Duodenal mucosa (tissue), 2 donors: ENCODE data around the gene MIGA2.

Experiments used
- H3K27ac ChIP-seq: one replicate; pipeline ENCODE4 v1.7.0; 2013; ENCODE audit warnings: low read depth, low read length
- H3K27me3 ChIP-seq, 2 donors: one replicate each; pipeline ENCODE4 v1.7.0; 2013; ENCODE audit warnings: low read length in 2 of 2, control low read depth in 1 of 2; ENCODE audit not compliant: insufficient read depth in 2 of 2, control insufficient read depth in 1 of 2
- H3K36me3 ChIP-seq, 2 donors: one replicate each; pipeline ENCODE4 v1.7.0; 2013; ENCODE audit warnings: low read length in 2 of 2, control low read depth in 1 of 2; ENCODE audit not compliant: insufficient read depth in 2 of 2, control insufficient read depth in 1 of 2
- H3K4me1 ChIP-seq, 2 donors: one replicate each; pipeline ENCODE4 v1.7.0; 2013; ENCODE audit warnings: low read length in 2 of 2, control low read depth in 1 of 2; ENCODE audit not compliant: insufficient read depth in 2 of 2, control insufficient read depth in 1 of 2
- H3K4me3 ChIP-seq, 2 donors: one replicate each; pipeline ENCODE4 v1.7.0; 2013; ENCODE audit warnings: low read length in 2 of 2, low read depth in 1 of 2
- H3K9ac ChIP-seq, 2 donors: one replicate each; pipeline ENCODE4 v1.7.0; 2013; ENCODE audit warnings: low read length in 2 of 2, low read depth in 1 of 2
- H3K9me3 ChIP-seq, 2 donors: one replicate each; pipeline ENCODE4 v1.7.0; 2013; ENCODE audit warnings: low read length in 2 of 2, control low read depth in 1 of 2; ENCODE audit not compliant: control insufficient read depth in 1 of 2

The MIGA2 gene, protein sequence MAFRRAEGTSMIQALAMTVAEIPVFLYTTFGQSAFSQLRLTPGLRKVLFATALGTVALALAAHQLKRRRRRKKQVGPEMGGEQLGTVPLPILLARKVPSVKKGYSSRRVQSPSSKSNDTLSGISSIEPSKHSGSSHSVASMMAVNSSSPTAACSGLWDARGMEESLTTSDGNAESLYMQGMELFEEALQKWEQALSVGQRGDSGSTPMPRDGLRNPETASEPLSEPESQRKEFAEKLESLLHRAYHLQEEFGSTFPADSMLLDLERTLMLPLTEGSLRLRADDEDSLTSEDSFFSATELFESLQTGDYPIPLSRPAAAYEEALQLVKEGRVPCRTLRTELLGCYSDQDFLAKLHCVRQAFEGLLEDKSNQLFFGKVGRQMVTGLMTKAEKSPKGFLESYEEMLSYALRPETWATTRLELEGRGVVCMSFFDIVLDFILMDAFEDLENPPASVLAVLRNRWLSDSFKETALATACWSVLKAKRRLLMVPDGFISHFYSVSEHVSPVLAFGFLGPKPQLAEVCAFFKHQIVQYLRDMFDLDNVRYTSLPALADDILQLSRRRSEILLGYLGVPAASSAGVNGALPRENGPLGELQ

DNA sequence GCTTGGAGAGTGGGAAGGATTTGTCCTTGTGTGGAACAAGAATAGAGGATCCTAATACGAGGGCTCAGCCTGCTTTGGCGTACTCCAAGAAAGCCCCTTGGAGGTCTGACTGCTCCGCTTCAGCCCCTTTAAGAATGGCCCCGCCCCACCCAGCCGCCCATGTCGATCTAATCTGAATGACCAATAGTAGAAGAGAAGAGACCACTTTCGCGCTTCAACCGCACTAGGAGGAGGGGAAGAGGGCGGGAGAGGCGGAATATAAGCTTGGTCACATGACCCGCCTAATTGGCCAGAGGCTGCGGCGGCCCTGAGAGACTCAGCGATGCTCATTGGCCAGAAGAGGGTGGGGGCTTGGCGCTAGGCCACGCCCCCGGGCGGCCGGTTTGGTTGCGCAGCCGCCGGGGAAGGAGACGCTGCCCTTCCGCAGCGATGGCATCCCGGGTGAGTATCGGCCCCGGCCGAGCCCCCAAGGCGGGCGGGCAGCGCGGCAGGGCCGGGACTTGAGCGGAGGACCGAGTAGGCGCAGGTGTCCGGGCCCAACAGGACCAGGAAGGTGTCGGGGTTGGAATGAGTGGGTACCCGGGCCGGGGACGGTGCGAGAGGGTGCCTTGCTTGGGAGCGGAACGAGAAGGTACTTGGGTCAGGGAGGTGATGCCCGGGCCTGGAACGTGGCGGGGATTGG lies at the start of gene MIGA2:
Gene MIGA2 (plus strand): TSS at position 386 of the 682 bp plus-strand sequence. CDS start 3,969 bp downstream, outside the sequence.
- peaks cover under 1 to 8% of the 10 kb centered on the region in 2 donors for H3K36me3 ChIP-seq
- H3K4me3 ChIP-seq, result peak within 1 kb of the TSS; percentile 91 to 95
- no peaks in the 10 kb centered on the region for H3K9me3 ChIP-seq
- peaks cover 23 to 27% of the 10 kb centered on the region in 2 donors for H3K4me1 ChIP-seq
- peak within 1 kb of the TSS; percentile 80 to 88 for H3K9ac ChIP-seq
- peak within 1 kb of the TSS; percentile 69 for H3K27ac ChIP-seq
- no peaks in the 10 kb centered on the region for H3K27me3 ChIP-seq

DNA sequence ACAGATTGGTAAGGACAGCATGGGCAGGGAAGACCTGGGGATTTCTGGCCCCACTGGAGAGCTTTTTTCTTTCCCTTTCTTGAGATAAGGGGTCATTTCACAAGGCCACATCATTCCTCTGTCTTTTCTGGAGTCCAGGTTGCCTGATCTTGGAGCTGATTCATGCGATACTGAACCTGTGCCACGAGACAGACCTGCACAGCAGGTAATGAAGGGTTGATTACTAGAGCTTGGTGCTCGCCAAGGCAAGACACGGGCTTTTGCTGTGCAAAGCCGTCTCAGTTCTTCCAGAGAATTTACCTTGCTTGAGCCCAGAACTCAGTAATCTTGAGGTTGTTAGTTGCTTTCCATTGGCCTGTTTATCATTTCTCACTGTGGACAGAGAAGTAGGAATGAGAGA lies 49.8 kb upstream of the MIGA2 start:
- H3K36me3 ChIP-seq, result peaks cover 38 to 80% of the 10 kb centered on the region in 2 donors
- H3K27me3 ChIP-seq, result no peaks in the 10 kb centered on the region
- no peak overlapping the region for H3K27ac ChIP-seq
- no peaks in the 10 kb centered on the region for H3K9me3 ChIP-seq
- no peaks in the 10 kb centered on the region for H3K4me1 ChIP-seq
- no peak overlapping the region for H3K9ac ChIP-seq
- H3K4me3 ChIP-seq, result no peak overlapping the region

DNA sequence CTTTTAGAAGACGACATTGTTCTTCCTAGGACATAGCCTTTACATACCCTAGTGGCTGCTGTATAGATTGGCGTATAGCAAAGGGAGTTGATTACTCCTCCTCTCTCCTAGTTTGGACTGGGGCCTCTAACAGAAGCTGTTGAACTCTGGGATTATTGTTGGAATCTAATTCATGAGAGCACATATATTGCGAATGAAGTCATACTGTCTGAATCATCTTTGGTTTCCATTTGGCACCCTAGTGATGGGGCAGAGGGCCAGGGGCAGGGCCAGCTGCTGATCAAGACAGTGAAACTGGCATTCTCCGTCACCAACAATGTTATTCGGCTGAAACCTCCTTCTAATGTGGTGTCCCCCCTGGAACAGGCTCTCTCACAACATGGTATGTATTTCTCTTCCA lies 48.6 kb upstream of the MIGA2 start:
- Histone ChIP-seq H3K4me1 (no peaks in the 10 kb centered on the region), H3K36me3 (peaks cover 32 to 78% of the 10 kb centered on the region in 2 donors), H3K27ac (no peak overlapping the region), H3K9me3 (no peaks in the 10 kb centered on the region), H3K4me3 (no peak overlapping the region), H3K9ac (no peak overlapping the region), H3K27me3 (no peaks in the 10 kb centered on the region)

DNA sequence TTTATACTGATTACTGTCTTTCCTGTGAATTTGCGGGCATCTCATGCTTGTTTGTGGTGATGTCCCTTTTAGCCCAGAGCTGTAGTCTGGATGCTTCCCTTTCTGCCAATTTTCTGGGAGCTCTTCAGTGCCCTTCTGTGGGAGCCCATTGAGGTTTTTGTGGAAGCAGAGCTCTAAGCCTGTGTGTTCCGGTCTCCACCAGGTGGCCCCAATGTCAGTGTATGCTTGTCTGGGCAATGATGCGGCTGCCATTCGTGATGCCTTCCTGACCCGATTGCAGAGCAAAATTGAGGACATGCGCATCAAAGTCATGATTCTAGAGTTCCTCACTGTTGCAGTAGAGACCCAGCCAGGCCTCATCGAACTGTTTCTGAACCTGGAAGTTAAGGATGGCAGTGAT lies 43.4 kb upstream of the MIGA2 start:
- Histone ChIP-seq H3K4me3 (no peak overlapping the region), H3K27ac (no peak overlapping the region), H3K4me1 (no peaks in the 10 kb centered on the region), H3K9ac (no peak overlapping the region), H3K36me3 (peaks cover 39 to 74% of the 10 kb centered on the region in 2 donors), H3K27me3 (no peaks in the 10 kb centered on the region), H3K9me3 (no peaks in the 10 kb centered on the region)

DNA sequence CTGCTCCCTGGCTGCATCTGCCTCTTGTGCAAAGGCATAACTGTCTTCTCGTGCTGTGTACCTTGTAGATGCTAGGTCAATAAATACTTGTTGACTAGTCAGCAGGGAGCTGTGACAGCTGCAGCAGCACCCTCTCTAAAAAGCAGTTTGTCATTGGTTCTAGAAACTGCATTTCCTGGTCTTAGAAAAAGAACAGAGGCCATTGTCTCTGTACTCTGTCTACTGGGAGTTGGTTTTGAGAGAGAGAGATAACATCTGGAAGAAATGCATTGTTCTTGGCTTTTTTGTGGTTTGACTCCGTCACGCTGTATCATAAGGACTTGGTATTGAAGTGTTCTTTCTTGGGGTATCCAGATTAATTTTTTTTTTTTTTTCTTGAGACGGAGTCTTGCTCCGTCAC lies 40.6 kb upstream of the MIGA2 start:
- Histone ChIP-seq H3K27ac (no peak overlapping the region), H3K4me3 (no peak overlapping the region), H3K27me3 (no peaks in the 10 kb centered on the region), H3K9ac (no peak overlapping the region), H3K36me3 (peaks cover 56 to 78% of the 10 kb centered on the region in 2 donors), H3K4me1 (no peaks in the 10 kb centered on the region), H3K9me3 (no peaks in the 10 kb centered on the region)

DNA sequence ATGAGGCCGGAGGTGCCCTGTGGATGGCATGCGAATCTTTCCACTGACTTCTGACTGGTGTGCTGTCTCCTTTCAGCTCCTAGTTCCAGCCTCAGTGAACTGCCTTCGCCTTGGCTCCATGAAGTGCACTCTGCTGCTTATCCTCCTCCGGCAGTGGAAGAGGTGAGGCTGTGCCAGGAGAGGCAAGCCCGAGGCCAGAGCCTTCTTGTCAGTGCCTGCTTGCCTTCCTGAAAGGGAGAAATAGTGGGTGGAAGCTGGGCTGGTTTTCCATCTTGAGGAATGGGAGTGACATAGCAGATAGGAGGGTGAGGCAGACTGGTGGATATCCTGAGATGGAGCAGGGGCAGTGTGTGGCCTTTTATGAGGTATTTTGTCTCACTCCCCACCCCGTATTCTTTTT lies 38.0 kb upstream of the MIGA2 start:
- H3K4me1 ChIP-seq, result no peaks in the 10 kb centered on the region
- H3K36me3 ChIP-seq, result peaks cover 69 to 86% of the 10 kb centered on the region in 2 donors
- H3K4me3 ChIP-seq, result no peak overlapping the region
- H3K9me3 ChIP-seq, result no peaks in the 10 kb centered on the region
- H3K27ac ChIP-seq, result no peak overlapping the region
- H3K27me3 ChIP-seq, result no peaks in the 10 kb centered on the region
- H3K9ac ChIP-seq, result no peak overlapping the region

DNA sequence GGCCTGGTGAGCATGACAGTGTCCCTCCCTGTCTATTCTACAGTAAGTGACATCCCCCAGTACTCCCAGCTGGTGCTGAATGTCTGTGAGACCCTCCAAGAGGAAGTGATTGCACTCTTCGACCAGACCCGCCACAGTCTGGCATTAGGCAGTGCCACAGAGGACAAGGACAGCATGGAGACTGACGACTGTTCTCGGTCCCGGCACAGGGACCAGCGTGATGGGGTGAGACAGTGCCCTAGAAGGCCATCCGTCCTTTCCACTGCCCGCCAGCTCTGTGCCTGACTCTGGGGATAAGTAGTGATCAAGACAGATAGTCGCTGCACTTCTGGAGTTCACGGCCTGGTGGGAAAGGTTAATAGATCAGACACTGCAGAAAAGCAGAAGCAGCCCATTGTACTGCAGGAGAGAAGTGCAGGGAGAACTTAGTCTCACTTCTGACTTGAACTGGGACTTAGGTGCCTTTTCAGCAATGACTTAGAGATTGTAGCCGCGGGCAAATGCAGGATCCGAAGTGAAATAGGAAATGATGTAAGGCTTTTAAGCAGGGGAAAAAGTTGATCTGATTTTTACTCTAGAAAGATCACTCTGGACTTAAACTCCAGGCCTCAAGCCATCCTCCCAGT lies 36.7 kb upstream of the MIGA2 start:
- Histone ChIP-seq H3K4me1 (no peaks in the 10 kb centered on the region), H3K36me3 (peaks cover 59 to 74% of the 10 kb centered on the region in 2 donors), H3K27me3 (no peaks in the 10 kb centered on the region), H3K9ac (no peak overlapping the region), H3K9me3 (no peaks in the 10 kb centered on the region), H3K27ac (no peak overlapping the region), H3K4me3 (no peak overlapping the region)

DNA sequence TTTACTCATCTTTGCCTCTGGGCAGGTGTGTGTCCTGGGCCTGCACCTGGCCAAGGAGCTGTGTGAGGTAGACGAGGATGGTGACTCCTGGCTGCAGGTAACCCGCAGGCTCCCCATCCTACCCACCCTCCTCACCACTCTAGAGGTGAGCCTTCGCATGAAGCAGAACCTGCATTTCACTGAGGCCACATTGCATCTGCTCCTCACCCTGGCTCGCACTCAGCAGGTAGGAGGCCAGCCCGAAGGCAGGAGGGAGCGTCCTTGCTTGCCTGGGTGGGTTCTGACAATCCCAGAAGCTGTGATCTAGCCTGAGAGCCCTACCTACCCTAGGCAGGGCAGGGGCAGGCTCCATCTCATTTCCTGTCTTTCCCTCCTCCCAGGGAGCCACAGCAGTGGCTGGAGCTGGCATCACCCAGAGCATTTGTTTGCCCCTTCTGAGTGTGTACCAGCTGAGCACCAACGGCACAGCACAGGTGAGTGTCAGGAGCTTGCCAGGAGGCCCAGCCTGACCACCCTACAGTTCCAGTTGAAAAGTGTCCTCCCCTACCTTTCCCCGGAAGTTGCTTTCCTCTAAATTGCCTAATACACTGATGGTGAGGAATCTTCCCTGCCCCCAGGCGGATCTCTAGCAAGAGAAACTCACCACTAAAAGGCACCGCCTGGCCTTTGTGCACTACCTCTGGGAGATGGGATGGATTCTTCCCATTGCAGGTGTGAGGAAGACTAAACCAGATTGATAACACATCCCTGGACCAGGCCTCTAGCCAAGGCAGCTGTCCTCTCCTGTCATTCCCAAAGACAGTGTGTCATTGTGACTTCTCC lies 34.7 kb upstream of the MIGA2 start:
- Histone ChIP-seq H3K27me3 (no peaks in the 10 kb centered on the region), H3K36me3 (peaks cover 56 to 76% of the 10 kb centered on the region in 2 donors), H3K4me1 (no peaks in the 10 kb centered on the region), H3K9ac (no peak overlapping the region), H3K9me3 (no peaks in the 10 kb centered on the region), H3K27ac (no peak overlapping the region), H3K4me3 (no peak overlapping the region)

DNA sequence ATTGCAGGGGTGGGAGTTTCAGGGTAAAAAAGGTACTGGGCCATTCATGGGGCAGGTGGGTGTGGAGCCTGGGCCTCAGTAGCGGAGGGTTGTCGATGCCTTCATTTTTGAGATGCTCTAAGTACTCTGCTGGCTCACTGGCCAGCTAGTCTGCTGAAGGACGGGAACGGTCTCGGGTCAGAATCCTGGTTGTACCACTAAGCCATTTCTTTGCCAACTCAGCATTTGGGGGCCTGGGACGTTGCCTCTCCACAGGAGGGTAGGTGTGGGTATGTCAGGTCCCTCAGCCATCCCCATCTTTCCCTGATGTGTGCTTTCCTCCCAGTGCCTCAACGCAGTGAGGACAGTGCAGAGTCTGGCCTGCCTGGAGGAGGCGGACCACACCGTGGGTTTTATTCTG lies 33.4 kb upstream of the MIGA2 start:
- Histone ChIP-seq H3K27me3 (no peaks in the 10 kb centered on the region), H3K4me1 (peaks cover 0 to 3% of the 10 kb centered on the region in 2 donors), H3K9ac (no peak overlapping the region), H3K27ac (no peak overlapping the region), H3K36me3 (peaks cover 56 to 76% of the 10 kb centered on the region in 2 donors), H3K4me3 (no peak overlapping the region), H3K9me3 (no peaks in the 10 kb centered on the region)
